Measurements from ENCODE around the gene MAML1.

MAML1 gene

DNA sequence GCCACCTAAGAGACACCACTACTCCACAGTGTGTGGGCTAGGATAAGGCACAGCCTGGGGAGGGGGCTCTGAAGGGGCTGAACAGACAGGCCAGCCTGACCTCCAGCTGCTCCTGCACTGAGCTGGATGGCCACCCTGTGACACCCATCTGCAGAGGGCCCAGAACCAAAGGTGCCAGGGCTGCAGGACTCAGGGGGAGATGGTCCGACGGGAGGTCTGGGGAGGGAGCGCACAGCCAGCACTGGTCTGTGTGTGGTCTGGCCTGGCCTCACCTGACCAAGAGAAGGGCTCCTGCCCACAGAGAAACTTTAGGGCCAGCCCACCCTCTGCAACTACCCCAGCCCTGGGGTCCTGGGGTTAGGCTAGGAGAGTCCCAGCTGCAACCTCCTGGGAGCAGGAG is 62.0 kb downstream of the MAML1 start:
- no peak for DNase-seq

DNA sequence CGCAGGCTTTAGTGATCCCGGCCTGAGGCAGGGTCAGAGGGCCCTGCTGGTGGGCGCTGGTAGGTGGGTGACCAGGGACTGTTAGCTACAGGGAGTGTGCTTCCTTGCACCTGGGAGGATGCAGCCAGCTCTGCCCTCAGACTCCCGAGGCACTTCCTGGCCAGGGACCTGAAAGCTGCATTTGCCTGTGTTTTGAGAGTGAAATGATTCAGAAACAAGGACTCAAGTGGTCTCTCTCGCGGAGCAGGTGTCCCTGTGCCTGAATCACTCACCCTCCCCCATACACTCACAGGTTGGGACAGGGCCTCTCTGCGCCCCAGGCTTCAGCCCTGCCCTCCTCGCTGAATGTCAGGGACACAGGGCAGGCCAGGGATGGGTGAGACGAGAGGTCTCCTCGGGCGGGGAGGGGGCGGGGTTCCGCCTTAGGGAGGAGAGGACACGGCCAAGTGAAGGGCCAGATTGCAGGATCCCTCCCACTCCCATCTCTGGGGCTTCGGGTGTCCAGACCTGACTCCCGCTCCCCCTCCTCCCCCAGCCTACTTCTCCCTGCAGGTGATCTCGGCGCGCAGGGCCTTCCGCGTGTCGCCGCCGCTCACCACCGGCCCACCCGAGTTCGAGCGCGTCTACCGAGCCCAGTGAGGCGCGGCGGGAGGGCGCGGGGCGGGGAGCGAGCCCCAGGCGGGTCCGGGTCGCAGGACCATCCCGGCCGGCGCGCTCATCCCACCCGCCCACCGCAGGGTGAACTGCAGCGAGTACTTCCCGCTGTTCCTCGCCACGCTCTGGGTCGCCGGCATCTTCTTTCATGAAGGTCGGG is 62.6 kb downstream of the MAML1 start:
- DNase-seq, result no peak

DNA sequence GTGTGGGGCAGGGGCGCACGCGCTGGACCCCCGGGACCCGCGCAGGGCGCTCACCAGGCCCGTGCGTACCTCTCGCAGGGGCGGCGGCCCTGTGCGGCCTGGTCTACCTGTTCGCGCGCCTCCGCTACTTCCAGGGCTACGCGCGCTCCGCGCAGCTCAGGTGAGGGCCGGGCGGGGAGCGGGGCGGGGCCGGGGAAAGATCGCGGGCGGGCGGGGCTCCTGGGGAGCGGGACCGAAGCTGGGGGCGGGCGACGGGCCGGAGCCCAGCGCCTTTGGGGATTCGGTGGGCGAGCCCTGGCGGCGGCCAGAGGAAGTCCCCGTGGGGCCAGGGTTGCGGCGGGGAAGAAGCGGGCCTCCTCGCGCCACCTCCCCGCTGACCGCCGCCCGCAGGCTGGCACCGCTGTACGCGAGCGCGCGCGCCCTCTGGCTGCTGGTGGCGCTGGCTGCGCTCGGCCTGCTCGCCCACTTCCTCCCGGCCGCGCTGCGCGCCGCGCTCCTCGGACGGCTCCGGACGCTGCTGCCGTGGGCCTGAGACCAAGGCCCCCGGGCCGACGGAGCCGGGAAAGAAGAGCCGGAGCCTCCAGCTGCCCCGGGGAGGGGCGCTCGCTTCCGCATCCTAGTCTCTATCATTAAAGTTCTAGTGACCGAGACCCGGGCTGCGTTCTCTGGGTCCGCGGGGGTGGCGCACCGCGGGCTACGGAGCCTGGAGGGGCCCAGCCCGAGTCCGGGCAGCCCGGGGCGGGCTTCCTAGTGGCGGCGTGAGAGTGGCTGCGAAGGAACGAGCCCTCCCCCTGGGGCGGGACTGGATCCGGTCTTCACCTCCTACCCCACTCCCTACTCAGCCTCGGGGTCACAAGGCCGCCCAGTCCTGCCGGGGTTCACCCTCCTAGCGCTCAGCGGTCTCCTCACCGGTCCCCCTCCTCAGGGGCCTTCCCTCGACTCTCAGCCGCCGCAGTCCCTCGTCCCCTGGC is 63.5 kb downstream of the MAML1 start:
- no peak for DNase-seq

DNA sequence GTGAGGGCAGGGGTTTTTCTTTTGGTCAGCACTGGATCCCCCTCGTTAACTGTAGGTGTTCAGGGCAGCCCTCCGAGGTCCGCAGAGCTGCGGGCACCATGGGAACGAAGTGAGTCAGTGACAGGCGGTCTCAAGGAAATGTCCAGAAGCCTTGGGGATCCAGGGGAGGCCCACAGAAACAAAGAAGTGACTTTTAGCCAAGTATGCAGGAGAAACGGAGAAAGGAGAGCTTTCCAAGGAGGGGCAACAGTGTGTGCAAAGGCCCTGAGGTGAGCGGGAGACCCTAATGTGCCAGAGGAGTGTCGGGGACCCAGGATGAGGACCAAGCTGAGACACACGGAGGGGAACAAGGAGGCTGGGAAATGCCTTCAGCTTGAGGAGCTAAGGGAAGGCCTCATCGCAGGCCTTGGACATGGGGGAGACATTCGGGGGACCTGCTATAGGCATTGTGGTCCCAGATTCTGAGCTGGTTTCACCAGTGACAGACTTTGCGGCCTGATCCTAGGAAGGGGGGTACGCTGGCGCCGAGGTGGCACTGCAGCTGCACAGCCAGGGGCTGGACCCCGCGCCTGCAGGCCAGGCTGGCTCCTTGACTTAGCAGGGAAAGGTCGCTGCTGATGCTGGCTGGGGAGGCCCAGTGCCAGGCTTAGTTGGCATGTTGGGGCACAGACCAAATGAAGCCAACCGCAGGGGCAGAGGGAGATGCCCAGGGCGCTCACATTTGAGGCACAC is 64.4 kb downstream of the MAML1 start:
- DNase-seq, result no peak

DNA sequence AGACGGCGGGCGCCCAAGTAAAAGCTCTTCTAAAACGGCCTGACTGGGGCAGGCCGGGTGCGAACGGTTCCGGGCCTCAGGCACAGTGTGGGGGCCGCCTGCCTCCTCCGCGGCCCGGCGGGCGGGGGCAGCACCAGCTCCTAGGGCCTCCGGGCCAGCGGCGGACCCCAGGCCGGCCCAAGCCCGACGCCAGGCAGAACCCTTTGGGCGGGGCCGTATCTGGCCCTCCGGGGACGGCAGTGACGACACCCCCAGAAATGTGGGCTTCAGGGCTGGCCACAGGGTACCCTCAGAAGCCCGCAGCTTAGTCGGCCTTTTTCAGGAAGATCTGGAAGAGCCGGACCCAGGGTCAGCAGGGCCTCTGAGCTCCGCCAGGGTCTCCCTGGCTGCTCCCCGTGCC is 65.1 kb downstream of the MAML1 start:
- DNase-seq, result no peak

DNA sequence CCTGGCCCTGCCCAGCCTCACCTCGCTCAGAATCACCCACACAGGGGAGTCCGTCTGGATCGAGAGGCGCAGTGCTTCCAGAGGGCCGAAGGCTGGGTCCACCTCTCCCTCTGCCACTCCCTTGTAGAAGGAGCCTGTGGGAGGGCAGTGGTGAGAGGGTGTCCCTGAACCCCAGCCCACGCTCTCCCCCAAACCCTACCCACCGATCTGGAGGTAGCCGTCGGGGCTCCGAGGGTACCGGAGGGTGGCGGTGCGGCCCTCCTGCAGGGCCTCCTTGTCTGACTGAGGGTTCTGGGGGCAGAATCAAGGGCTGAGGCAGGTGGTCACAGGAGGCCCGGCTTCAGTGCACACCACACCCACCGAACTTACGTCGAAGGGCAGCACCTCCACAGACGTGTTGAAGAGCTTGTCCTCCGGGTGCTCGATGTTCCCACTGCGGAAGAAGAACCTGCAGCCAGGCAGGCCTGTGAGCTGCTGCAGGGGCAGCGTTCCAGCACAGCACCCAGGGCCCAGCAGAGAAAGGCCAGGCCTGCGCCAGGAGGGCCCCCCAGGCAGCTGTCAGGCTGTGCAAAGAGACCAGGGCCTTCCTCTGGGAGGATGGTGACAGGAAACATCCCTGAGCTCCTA is 65.6 kb downstream of the MAML1 start:
- DNase-seq, result no peak

DNA sequence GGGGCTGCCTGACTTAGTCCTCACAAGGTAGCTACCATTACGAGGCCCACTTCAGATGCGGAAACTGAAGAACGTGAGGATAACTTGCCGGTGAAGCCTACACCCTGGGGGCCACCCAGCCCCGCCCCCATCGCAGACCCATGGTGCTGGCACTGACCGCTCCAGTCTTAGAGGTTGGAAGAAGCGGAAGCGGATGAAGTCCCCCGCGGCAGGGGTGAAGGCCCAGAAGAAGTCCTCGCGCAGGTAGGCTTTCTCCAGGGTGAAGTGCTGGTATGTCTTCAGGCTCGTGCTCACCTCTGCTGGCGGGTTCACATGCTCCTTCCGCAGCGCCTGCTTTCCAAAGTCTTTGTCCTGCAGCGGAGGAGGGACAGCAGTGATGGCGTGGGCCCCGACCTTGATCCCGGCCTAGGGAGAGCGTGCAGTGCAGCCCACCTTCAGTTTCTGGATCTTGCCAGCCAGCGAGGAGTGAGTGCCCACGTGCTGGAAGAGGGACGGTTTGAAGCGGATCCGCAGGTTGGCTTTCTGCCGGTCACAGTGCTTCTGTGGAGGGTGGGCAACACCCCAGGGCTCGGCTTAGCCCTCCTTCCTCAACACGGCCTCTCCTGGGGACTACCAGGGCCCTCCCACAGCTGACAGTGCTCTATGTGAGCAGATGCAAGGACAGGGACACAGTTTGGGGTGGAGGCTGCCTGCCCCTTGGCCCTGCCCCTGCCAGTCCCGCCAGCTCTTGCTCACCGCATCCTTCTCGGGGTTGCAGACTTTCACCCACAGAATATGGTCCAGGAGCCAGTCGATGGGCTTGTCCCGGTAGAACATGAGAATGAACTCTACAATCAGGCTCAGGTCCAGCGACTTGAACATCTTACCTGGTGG is 66.4 kb downstream of the MAML1 start:
- DNase-seq, result no peak

DNA sequence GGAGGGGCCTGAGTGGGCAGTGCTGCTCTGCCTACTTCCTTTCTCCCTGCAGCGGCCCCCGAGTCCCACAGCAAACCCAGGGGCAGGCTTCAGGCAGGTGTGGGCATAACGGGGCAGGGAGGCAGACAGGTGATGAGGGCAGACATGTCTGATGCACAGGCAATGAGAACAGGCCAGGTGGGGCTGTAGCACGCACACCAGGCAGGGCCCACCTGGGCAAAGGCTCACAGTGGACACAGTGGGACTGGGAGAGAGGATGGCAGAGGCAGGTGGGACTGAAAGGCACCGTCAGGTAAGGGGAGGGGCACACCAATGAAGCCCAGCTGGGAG is 67.0 kb downstream of the MAML1 start:
- no peak for DNase-seq

DNA sequence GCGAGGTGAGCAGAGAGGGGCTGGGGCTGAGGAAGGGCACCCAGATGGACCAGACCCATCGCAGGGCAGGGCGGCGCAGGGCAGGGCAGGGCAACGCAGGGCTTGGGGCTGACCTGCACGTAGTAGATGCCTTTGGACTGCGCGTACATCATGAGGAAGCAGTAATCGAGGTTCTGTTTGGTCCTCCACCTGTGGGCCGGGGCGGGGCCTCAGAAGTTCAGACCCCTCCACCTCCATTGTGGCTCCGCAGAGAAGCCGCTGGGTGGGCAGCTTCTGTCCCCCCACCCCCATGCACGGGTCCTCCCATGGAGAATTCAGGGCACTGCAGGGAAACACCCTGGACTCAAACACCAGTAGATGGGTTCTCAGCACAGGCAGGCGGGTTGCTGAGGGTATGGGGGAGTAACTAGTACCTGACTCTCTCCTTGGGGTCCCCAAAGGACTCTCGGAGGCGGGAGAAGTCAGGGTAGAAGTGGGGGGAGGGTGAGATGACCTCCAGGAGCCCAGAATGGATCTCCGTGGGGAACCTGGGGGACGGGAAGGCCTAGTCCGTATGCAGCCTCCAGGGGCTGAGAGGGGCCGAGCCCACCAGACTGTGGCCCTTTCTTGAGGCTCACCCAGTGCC is 67.6 kb downstream of the MAML1 start:
- no peak for DNase-seq

DNA sequence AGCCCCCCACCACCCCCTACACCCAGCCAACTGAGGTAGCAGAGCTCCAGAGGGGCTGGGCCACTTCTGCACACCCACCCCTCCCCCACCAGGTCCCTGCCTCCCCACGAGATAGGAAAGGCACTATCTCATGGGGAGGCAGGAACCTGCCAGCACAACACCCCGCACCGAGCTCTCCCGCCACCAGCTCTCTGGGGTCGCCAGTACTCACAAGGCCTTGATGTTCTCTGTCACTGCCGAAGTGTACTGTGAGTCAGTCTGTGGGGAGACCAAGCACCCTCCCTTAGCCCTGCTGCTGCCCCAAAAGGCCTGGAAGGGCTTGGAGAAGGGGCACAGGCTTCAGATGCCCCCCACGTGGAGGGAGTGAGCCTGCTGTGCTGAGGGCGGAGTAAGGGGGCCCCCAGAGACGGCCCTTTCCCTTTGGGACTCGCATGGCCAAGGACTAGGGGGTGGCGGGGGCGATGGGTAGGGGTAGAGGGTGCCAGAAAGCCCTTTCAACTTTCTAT is 68.1 kb downstream of the MAML1 start:
- DNase-seq, result no peak

DNA sequence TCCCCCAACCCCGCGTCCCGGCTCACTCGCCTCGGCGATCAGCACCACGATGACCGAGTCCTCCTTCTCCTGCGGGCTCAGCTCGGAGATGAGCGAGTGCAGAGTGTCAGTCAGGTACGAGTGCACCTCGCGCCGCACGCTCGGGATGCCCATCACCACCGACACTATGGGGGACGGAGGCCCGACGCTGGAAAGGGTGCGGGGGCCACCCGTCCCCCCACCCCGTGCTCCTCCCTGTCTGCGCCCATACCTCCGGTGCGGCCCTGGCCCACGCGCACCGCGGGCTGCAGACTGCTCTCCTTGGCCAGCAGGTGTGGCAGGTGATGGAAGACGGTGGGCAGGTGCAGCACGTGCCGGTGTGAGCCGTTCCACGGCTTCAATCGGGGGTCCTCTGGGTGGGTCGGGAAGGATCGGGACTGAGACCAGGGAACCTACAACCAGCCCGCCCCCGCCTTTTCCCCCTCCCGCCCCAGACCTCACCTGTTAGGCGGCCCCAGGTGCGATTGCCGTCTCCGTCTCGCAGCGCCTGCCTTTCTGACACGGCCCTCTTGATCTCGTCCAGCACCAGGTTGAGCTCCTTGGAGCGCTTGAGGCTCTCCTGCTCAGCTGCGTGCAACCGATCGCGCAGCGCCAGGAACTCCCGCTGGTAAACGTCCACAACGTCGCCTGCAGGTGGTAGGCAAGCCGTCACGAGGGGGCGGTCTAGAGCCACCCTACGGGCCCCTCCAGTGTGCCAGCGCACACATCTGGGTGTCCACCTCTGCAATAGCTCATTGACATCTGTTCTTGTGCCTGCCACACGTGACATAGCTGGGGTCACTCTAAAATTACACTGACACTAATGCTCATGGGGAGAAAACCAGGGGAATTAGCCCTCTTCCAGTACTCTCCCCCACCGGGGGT is 68.9 kb downstream of the MAML1 start:
- no peak for DNase-seq

DNA sequence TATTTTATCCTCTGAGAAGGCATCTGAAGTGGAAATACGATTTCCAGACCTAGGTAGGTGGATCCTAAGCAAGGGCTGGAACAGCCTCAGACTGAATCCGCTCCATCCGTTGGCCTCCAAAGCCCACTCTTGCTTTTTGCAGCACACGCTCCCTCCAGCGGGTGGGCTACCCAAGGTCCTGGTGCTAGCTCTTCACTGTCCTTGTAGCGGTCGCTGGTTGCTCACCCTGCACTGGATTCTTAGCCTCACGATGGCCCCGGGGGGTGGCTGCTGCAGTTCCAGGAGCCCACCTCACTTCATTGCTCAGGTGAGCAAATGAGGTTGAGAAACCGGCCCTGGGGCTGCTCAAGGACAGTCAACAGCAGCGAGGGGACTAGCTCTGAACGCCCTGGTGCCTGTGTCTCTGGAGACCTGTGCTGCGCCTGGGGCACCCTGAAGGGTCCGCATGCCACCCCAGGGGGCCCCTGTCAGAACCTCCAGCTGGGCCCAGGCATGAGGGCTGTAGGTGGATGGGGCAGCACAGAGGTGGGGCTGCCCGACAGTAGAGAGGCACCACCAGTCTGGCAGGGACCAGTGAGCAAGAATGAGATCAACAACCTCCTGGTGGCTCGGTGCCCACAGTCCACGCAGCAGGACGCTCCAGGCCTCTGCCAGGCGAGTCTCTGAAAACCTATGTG is 69.7 kb downstream of the MAML1 start:
- DNase-seq, result no peak

DNA sequence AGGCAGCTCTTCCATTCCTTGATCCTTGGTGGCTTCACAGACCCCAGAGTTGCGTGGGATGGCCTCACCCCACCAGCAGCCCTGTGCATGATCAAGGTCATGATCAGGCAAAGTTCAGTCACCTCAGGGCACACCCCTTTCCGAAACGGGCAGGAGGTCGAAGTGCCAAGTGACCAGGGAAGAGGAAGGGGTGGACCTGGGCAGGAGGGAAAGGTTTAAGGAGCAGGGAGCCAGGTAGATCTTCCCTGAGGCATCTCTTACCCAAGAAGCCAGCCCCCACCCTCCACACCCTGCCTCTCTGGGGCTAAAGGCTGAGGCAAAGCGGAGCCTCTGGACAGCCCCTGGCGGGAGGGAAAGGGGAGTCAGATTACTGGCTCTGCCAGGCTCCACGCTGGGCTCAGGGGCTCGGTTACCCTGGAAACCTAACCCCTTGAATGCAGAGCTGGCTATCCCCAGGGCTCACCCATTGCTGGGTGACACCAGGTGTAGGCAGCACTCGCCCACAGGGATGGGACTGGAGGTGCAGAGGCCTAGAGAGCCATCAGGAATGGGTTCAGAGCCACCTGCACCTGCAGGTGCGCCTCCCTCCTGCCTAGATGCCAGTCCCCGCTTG is 70.4 kb downstream of the MAML1 start:
- no peak for DNase-seq

DNA sequence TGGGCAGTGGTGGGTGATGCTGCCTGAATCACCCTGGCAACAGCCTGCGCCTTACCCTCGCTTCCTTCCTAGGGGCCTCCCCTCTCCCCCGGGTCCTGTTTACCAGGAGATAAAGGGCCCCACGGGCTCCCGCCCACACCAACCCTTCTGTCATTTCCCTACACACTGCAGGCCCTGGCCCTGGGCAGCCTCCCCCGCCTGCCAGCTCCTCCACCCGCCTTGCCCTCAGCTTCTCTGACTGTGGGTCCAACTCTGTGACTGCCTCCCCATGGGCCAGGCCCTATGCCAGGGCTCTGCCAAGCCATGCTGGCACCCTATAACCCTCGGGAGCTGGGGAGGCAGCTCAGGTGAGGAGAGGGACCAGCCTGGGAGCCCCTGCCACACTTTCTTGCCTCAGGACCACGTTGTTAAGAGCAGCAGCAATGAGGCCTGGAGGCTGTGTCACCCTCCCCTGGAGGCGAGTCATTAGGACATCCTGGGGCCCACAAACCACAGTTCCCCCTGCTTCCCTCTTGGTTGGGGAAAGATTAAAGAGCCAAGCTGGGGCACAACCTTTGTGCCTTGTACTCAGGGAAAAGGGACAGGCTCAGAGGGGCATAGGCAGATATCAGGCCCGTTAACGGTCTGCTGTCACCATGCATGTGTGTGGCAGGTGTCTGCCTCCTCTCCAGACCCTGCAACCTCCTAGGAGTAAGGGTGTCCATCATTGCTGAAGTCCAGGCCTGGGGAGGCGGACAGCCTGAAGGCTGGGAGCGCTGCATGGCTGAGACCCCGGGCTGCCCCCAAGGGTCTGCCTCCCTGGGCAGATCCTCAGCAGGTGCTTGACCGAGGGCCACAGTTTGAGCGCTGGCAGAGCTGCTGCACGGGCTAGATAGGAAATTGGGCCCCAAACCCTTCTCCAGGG is 71.3 kb downstream of the MAML1 start:
- peak; percentile 57 for DNase-seq

DNA sequence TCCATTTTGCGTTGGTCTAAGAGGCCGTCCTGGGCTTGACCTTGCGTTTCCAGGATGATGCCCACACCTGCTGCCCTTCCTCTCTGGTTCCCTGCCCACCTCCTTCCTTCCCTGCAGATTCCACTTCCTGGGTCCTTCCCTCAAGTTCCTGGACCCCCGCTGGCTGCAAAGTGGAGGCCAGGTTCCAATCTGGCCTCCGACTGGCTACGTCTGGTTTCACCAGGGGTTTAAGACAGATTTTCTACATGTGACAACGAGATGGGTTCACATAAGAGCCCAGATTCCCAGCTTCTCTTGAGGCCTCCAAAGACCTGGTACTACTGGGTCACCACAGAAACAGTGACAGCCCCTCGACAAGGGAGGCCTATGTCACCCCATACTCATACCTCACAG is 71.9 kb downstream of the MAML1 start:
- no peak for DNase-seq

DNA sequence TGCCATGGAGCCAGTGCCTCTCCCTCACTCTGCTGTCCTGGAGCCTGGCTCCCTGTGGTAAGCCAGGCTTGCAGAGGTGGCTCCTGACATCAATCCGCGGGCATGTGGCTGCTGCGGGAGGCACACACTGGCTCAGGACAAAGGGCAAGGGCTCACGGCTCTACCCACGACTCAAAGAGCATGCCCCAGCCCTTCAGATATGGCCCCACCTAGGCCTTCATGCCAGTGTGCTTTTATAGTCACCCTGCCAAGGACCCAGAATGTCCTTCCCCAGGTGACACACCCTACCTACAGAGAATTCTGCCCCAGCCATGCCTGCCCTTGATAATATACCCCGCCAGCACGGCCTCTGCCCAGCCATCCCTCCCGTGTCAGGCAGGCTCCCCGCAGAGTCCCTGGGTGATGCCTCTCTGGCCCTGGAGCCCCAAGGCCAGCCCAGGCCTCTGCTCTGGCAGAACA is 72.5 kb downstream of the MAML1 start:
- DNase-seq, result no peak

DNA sequence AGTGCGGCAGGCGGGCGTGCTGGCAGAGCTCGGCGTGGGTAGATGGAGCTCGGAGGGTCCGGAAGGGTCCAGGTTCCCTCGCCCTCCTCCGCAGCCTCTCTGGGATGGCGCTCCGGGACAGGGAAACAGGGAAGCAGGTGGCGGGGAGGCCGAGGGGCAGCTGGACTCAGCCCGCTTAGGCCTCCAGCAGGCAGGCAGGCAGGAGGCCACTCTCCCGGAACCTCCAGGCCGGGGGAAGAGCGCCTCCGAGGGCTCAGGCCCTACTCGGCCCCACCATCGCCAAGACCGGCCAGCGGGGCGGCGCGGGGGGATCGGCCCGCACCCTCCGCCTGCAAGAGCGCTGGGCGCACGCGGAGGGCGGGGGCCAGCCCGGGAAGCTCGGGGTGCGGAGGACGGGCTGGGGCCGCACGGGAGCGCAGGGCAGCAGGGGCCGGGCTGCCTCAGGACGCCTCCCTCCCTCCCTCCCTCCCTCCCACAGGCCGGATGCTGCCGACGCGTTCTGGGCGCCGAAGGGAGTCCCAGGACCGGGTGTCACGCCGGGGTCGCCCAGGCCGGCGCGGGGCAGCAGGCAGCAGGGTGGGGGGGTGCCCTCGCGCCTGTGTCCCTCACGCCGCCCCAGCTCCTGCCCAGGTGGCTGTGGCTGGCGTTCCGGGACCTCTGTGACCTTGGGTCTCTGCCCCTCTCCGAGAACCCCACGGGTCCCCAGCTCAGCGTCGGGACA is 73.1 kb downstream of the MAML1 start:
- no peak for DNase-seq
